Activated T-cell treated with anti-CD3 and anti-CD28 coated beads, Interleukin-2, amount 50 U/mL, for 4 hours (primary cell): ENCODE data around the gene AXDND1. TPM values are rescaled to one million over a fixed set of nuclear protein-coding genes. Genes with fewer than 3 reads are reported as not detected.
"Not testable (repeated sequence)": the region's sequence is repeated elsewhere in the genome, so short reads cannot be mapped to it uniquely, and the experiment has no call there.

Source experiments
- ATAC-seq, 2 donors: fragments of 200-7000 bp; cut with Tn5 transposase; one replicate each; pipeline ENCODE4 v1.10.0; 2021
- DNase-seq: peaks from one replicate; pipeline ENCODE4 v3.0.0-alpha.2; 2020
- H3K27me3 Mint-ChIP-seq: one replicate; pipeline ENCODE4 v1.8.0; 2021; ENCODE audit warnings: low read depth, mixed read lengths
- H3K36me3 Mint-ChIP-seq: one replicate; pipeline ENCODE4 v1.8.0; 2022; ENCODE audit warnings: mixed read lengths; ENCODE audit not compliant: insufficient read depth
- H3K4me1 Mint-ChIP-seq: one replicate; pipeline ENCODE4 v1.8.0; 2021; ENCODE audit warnings: low read depth, mixed read lengths
- H3K4me3 Mint-ChIP-seq: one replicate; pipeline ENCODE4 v1.8.0; 2021; ENCODE audit warnings: mild to moderate bottlenecking, moderate library complexity, mixed read lengths
- H3K9me3 Mint-ChIP-seq: one replicate; pipeline ENCODE4 v1.8.0; 2021; ENCODE audit warnings: mixed read lengths
- total RNA-seq, 3 donors: library from RNA; stranded (reverse); gene quantifications; one replicate each; pipeline ENCODE4 v1.2.1, GENCODE V29; 2021

AXDND1 gene
- total RNA-seq, 3 donors from 2014 or later, result 0.65 to 0.69 TPM; not detected in 1

- Mint-ChIP-seq H3K4me1 (no peaks in the 10 kb centered on the region), H3K36me3 (peaks cover 32% of the 10 kb centered on the region), H3K9me3 (no peaks in the 10 kb centered on the region), H3K4me3 (no peak overlapping the region), H3K27me3 (no peaks in the 10 kb centered on the region)
- ATAC-seq (no peak), DNase-seq (no peak)
Measured at GRCh38 chr1:179340918-179341317, 24.9 kb upstream of the AXDND1 start.

- ATAC-seq, result no peak
- peaks cover 35% of the 10 kb centered on the region for H3K36me3 Mint-ChIP-seq
- H3K9me3 Mint-ChIP-seq, result no peaks in the 10 kb centered on the region
- no peaks in the 10 kb centered on the region for H3K4me1 Mint-ChIP-seq
- no peaks in the 10 kb centered on the region for H3K27me3 Mint-ChIP-seq
- no peak overlapping the region for H3K4me3 Mint-ChIP-seq
- no peak for DNase-seq
Measured at GRCh38 chr1:179341943-179342547, 23.7 kb upstream of the AXDND1 start.

DNA sequence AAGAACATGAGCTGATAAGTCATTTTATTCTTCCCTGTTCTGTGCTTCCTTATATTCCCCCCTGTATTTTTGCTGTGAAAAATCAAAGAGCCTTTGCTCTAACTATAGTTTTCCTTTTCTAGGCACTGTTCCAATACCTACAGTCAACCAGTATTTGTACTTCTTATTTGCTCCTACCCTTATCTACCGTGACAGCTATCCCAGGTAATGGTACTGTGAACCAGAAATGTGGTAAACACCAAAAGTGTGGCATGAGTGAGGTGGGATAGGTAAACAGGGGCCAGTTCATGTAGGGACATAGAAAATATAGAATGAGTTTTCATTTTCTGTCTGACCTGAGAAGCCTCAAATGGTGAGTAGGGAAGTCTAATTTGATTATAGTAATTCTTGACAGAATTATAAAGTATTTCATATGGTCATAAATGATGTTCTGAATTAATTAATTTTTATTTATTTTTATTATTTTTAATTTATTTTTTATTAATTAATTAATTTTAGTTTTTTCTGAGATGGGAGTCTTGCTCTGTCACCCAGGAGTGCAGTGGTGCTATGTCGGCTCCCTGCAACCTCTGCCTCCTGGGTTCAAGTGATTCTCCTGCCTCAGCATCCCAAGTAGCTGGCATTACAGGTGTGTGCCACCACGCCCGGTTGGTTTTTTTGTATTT is 22.9 kb upstream of the AXDND1 start:
- Mint-ChIP-seq H3K4me3 (no peak overlapping the region), H3K4me1 (no peaks in the 10 kb centered on the region), H3K36me3 (peaks cover 39% of the 10 kb centered on the region), H3K9me3 (no peaks in the 10 kb centered on the region), H3K27me3 (no peaks in the 10 kb centered on the region)
- ATAC-seq (no peak), DNase-seq (no peak)

DNA sequence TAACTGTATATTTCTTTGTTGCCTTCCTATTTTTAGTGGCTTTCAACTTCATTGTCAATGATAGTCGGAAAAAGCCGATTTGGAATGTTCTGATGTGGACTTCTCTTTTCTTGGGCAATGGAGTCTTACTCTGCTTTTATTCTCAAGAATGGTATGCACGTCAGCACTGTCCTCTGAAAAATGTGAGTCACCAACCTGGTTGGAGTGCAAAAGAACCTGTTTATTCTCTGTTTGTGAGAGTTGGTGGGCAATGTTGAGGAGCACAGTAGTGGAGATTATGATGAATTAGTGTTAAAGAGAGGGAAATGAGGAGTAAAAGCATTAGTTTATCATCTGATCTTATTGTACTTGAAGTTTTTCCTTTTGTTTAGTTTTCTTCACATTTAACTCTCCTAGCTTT is 14.5 kb upstream of the AXDND1 start:
- Mint-ChIP-seq H3K36me3 (peaks cover 37% of the 10 kb centered on the region), H3K4me1 (peaks cover 7% of the 10 kb centered on the region), H3K4me3 (no peak overlapping the region), H3K9me3 (no peaks in the 10 kb centered on the region), H3K27me3 (no peaks in the 10 kb centered on the region)
- ATAC-seq (no peak), DNase-seq (no peak)

- H3K4me1 Mint-ChIP-seq, result peaks cover 7% of the 10 kb centered on the region
- peaks cover 36% of the 10 kb centered on the region for H3K36me3 Mint-ChIP-seq
- ATAC-seq (no peak), DNase-seq (no peak)
- no peaks in the 10 kb centered on the region for H3K9me3 Mint-ChIP-seq
- H3K4me3 Mint-ChIP-seq, result no peak overlapping the region
- no peaks in the 10 kb centered on the region for H3K27me3 Mint-ChIP-seq
Measured at GRCh38 chr1:179352236-179352635, 13.5 kb upstream of the AXDND1 start.

- Mint-ChIP-seq H3K27me3 (no peaks in the 10 kb centered on the region), H3K4me3 (no peak overlapping the region), H3K36me3 (peaks cover 30% of the 10 kb centered on the region), H3K4me1 (peaks cover 7% of the 10 kb centered on the region), H3K9me3 (no peaks in the 10 kb centered on the region)
- no peak for ATAC-seq
- DNase-seq, result no peak
Measured at GRCh38 chr1:179353546-179353945, 12.2 kb upstream of the AXDND1 start.

DNA sequence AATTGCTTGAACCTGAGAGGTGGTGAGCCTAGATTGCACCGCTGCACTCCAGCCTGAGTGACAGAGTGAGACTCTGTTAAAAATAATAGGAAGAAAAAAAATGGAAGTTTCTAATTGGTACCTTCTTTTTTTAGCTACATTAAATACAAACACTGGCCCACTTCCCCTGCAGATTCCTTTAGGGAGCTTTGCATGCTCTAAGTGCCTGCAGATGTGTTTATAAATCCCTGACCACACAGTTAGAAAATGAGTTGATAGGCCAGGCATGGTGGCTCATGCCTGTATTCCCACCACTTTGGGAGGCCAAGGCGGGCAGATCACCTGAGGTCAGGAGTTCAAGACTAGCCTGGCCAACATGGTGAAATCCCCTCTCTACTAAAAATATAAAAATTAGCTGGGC is 4.1 kb upstream of the AXDND1 start:
- not testable (repeated sequence) for ATAC-seq, DNase-seq, H3K36me3 Mint-ChIP-seq, H3K27me3 Mint-ChIP-seq, H3K9me3 Mint-ChIP-seq, H3K4me3 Mint-ChIP-seq
- peaks cover 13% of the 10 kb centered on the region for H3K4me1 Mint-ChIP-seq

GRCh38 chr1:179366093-179366800 is 476 bp downstream of the AXDND1 start:
- Mint-ChIP-seq H3K9me3 (no peaks in the 10 kb centered on the region), H3K4me3 (peak overlapping the region; percentile 95), H3K36me3 (no peaks in the 10 kb centered on the region), H3K4me1 (peaks cover 13% of the 10 kb centered on the region), H3K27me3 (no peaks in the 10 kb centered on the region)
- ATAC-seq (peak in 1 of 2 donors; percentile 1), DNase-seq (no peak)

GRCh38 chr1:179369751-179370341 is 4.1 kb downstream of the AXDND1 start:
- DNase-seq (no peak), ATAC-seq (peak in 1 of 2 donors; percentile 16)
- Mint-ChIP-seq H3K27me3 (peaks cover 2% of the 10 kb centered on the region), H3K4me1 (peaks cover 13% of the 10 kb centered on the region), H3K4me3 (no peak overlapping the region), H3K36me3 (no peaks in the 10 kb centered on the region), H3K9me3 (no peaks in the 10 kb centered on the region)

DNA sequence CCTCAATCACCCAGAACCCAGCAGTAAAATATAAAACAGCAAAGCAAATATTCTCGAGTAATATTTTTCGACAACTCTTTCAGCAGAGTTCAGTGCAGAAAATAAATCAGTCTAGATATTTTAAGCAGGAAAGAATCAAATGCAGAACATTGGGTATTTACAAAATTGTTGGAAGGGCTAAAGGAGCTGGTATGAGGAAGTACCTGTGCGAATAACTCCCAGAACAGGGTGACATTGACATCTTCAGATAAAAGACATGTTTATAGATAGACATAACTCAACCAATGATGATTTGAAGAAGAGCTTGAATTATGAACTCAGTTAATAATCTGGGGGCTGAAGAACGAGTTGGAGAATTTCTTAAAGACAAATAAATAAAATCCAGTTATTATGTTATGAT is 6.4 kb downstream of the AXDND1 start:
- no peaks in the 10 kb centered on the region for H3K4me1 Mint-ChIP-seq
- no peaks in the 10 kb centered on the region for H3K9me3 Mint-ChIP-seq
- no peak for DNase-seq
- no peak overlapping the region for H3K4me3 Mint-ChIP-seq
- no peaks in the 10 kb centered on the region for H3K36me3 Mint-ChIP-seq
- peaks cover 2% of the 10 kb centered on the region for H3K27me3 Mint-ChIP-seq
- ATAC-seq, result no peak

GRCh38 chr1:179376223-179376622 is 10.5 kb downstream of the AXDND1 start:
- no peak for DNase-seq
- no peaks in the 10 kb centered on the region for H3K4me1 Mint-ChIP-seq
- no peak overlapping the region for H3K4me3 Mint-ChIP-seq
- no peaks in the 10 kb centered on the region for H3K36me3 Mint-ChIP-seq
- H3K9me3 Mint-ChIP-seq, result no peaks in the 10 kb centered on the region
- peaks cover 2% of the 10 kb centered on the region for H3K27me3 Mint-ChIP-seq
- no peak for ATAC-seq

DNA sequence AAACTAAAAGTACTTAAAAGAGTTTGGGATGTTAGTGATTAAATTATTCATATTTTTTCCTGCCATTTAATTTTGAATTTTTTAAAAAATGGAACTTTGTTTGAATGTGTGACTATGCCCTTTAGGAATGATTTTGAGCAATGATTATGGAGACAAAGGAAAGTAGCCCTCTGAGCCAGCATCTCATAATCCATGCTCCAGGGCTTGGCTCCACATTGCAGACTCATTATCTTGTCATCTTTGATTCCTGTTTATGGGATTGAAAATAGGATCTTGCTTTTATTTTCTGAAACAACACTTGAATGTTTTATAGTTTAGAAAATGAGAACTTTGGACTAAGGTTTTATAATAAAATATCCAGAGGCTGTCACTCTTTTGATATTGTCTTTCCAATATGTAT is 14.5 kb downstream of the AXDND1 start:
- H3K9me3 Mint-ChIP-seq, result no peaks in the 10 kb centered on the region
- no peaks in the 10 kb centered on the region for H3K27me3 Mint-ChIP-seq
- no peaks in the 10 kb centered on the region for H3K4me1 Mint-ChIP-seq
- H3K36me3 Mint-ChIP-seq, result no peaks in the 10 kb centered on the region
- ATAC-seq, result no peak
- no peak for DNase-seq
- no peak overlapping the region for H3K4me3 Mint-ChIP-seq

- Mint-ChIP-seq H3K27me3 (no peaks in the 10 kb centered on the region), H3K9me3 (no peaks in the 10 kb centered on the region), H3K36me3 (no peaks in the 10 kb centered on the region), H3K4me1 (no peaks in the 10 kb centered on the region), H3K4me3 (no peak overlapping the region)
- DNase-seq (no peak), ATAC-seq (no peak)
Measured at GRCh38 chr1:179384027-179384426, 18.3 kb downstream of the AXDND1 start.

GRCh38 chr1:179385510-179385909 is 19.7 kb downstream of the AXDND1 start:
- Mint-ChIP-seq H3K4me3 (no peak overlapping the region), H3K4me1 (no peaks in the 10 kb centered on the region), H3K27me3 (no peaks in the 10 kb centered on the region), H3K36me3 (no peaks in the 10 kb centered on the region), H3K9me3 (no peaks in the 10 kb centered on the region)
- ATAC-seq (no peak), DNase-seq (no peak)
